Mesothelial cell of epicardium (in vitro differentiated cells): ENCODE results near the gene CDH23. TPM values are rescaled to one million over a fixed set of nuclear protein-coding genes. Genes with fewer than 3 reads are reported as not detected.

Source experiments
- DNase-seq, 2 experiments: peaks; one replicate each; pipeline ENCODE4 v3.0.0; 2021; ENCODE audit warnings: low spot score in 2 of 2; ENCODE audit not compliant: unreplicated experiment in 2 of 2
- H3K27ac Mint-ChIP-seq: 2 replicates; pipeline ENCODE4 v1.8.0; 2021; ENCODE audit warnings: mixed read lengths
- H3K27me3 Mint-ChIP-seq: 2 replicates; pipeline ENCODE4 v1.8.0; 2021; ENCODE audit warnings: low read depth, mixed read lengths
- H3K36me3 Mint-ChIP-seq: 2 replicates; pipeline ENCODE4 v1.8.0; 2021; ENCODE audit warnings: mixed read lengths
- H3K4me1 Mint-ChIP-seq: 2 replicates; pipeline ENCODE4 v1.8.0; 2021; ENCODE audit warnings: mixed read lengths
- H3K4me3 Mint-ChIP-seq: 2 replicates; pipeline ENCODE4 v1.8.0; 2021; ENCODE audit warnings: mild to moderate bottlenecking, moderate library complexity, mixed read lengths
- H3K9me3 Mint-ChIP-seq: 2 replicates; pipeline ENCODE4 v1.8.0; 2021; ENCODE audit warnings: mixed read lengths
- CTCF ChIP-seq: fragments of 200-600 bp; sonication (generic); IDR thresholded peaks from one replicate; pipeline ENCODE4 v1.5.0; 2021; ENCODE audit warnings: antibody characterized with exemption; ENCODE audit not compliant: unreplicated experiment
- total RNA-seq: library from RNA; stranded (reverse); gene quantifications from 3 replicates; pipeline ENCODE4 v1.2.1, GENCODE V29; 2021

CDH23 gene
- total RNA-seq, 1 donor from 2014 or later = 2.5 TPM

DNA sequence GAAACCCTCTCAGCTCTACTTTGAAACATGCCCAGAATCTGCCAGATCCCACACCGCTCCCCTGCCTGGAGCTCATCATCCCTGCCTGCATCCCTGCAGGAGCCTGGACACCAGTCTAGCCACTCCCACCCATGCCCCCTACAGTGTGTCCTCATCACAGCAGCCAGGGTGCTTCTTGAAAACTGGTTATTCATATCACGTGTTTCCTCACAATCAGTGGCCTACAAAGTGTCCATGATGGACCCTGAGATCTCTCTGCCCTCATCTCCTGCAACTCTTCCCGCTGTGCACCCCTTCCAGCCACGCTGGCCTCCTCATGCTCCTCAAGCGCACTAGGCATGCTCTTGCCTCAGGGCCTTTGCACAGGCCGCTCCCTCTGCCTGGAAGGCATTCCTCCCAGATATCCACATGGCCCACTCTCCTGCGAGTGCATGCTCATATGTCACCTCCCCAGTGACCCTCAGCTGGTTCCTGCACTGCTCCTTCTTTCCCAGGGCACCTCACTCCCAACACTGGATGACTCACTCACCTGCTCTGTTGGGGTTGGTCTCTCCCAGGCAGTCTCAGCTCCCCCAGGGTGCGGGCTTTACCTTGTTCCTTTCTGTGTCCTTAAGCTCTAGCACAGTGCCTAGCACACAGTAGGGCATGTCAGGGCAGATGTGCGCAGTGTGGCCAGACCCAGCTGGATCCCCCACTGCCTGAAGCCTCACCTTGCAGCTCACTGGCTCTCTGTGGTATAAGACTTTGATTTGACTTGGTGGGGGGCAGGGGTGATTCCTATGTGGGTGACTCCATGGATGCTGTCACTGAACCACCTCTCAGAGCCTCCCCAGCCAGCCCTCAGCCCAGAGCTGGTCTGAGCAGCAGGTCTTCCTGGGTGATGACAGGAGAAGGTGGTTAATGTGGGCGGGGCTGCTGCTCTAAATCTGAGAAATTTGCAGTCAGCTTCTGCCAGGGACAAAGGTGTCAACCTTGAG, 37.3 kb downstream of the CDH23 start:
- H3K36me3 Mint-ChIP-seq = no peaks in the 10 kb centered on the region
- peaks cover 31% of the 10 kb centered on the region for H3K27me3 Mint-ChIP-seq
- H3K9me3 Mint-ChIP-seq = no peaks in the 10 kb centered on the region
- H3K4me1 Mint-ChIP-seq = no peaks in the 10 kb centered on the region
- no peak overlapping the region for H3K27ac Mint-ChIP-seq
- peak in 1 of 2 experiments; percentile 35 for DNase-seq
- no peak overlapping the region for H3K4me3 Mint-ChIP-seq
- TF ChIP-seq CTCF = no peak

DNA sequence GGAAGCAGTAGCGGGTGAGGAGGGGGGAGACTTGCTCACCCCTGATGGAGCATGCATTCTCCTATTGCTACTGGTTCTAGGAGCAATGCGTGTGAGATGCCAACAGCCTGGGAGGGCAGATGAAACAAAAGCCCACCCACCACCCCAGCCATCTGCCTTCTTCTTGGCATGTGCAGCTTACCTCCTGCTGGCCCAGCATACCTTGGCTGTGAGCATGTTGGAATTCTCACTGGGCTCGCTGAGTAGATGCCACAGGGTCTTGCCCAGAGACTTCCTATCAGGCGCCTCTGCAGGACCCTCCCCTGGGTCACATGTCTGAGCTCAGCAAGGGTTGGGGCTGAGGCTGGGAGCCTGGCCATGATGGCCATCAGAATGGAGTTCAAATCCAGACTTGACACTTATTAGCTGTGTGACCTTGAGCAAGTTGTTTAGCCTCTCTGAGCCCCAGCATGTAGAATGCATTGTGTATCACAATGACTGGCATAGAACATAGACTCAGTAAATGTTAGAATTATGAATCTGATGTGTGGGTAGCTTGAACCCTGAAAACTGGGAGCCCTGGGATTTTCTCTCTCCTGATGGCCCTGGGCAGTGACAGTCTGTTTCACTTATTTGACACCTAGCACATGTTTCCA, 38.2 kb downstream of the CDH23 start:
- TF ChIP-seq CTCF = no peak
- H3K27me3 Mint-ChIP-seq = peaks cover 29% of the 10 kb centered on the region
- H3K27ac Mint-ChIP-seq = no peak overlapping the region
- no peaks in the 10 kb centered on the region for H3K4me1 Mint-ChIP-seq
- H3K9me3 Mint-ChIP-seq = no peaks in the 10 kb centered on the region
- peak in 1 of 2 experiments; percentile 27 for DNase-seq
- H3K4me3 Mint-ChIP-seq = no peak overlapping the region
- H3K36me3 Mint-ChIP-seq = no peaks in the 10 kb centered on the region

GRCh38 chr10:71435571-71436267, 39.0 kb downstream of the CDH23 start:
- no peak overlapping the region for H3K27ac Mint-ChIP-seq
- peak in 1 of 2 experiments; percentile 36 for DNase-seq
- no peaks in the 10 kb centered on the region for H3K36me3 Mint-ChIP-seq
- H3K4me1 Mint-ChIP-seq = no peaks in the 10 kb centered on the region
- no peak for TF ChIP-seq CTCF
- no peaks in the 10 kb centered on the region for H3K9me3 Mint-ChIP-seq
- H3K27me3 Mint-ChIP-seq = peaks cover 27% of the 10 kb centered on the region
- H3K4me3 Mint-ChIP-seq = no peak overlapping the region

DNA sequence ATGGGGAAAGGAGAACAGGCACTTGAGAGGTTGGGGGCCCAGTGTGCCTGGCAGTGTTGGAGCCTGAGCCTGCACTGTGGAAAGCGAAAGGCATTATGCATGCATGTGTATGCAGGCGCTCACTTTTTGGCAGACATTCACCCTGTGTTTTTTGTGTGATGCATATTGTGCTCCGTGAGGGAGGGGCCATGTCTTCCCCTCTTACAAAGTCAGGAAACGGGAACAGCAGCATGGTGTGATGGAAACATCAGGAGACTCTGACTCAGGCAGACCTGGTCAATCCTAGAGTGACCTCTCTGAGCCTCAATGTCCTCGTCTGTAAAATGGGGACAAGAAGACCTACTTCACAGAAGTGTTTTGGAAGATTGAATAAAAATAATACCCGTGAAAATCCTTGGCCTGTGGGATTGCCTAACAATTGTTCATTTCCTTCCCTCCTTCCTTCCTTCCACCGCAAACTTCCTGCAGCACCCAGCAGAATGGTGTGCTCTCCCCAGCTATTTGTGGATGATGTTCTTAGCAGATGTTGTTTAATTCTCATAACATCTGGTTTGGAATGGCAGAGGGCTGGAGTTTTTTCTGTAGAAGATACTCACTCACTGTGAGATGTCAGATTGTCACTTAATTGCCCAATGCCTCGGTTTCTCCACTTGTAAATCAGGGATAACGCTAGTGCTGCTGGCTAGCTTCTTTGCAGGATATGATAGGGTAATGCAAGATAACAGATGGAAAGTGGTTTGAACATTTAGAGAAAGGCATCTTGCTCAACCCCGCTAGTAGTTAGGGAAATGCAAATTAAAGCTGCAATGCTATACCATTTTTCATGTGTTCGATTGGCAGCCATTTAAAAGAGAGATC, 39.8 kb downstream of the CDH23 start:
- Mint-ChIP-seq H3K36me3 (no peaks in the 10 kb centered on the region), H3K4me1 (no peaks in the 10 kb centered on the region), H3K27me3 (peaks cover 21% of the 10 kb centered on the region), H3K4me3 (no peak overlapping the region), H3K27ac (no peak overlapping the region), H3K9me3 (no peaks in the 10 kb centered on the region)
- DNase-seq = no peak
- TF ChIP-seq CTCF = no peak

- no peak for TF ChIP-seq CTCF
- Mint-ChIP-seq H3K27ac (no peak overlapping the region), H3K4me1 (no peaks in the 10 kb centered on the region), H3K36me3 (no peaks in the 10 kb centered on the region), H3K4me3 (no peak overlapping the region), H3K27me3 (peaks cover 22% of the 10 kb centered on the region), H3K9me3 (no peaks in the 10 kb centered on the region)
- DNase-seq = no peak
These were observed 40.9 kb downstream of the CDH23 start for GRCh38 chr10:71437537-71438092.
